ENCODE data around the gene SVBP.

- TF ChIP-seq, protein P1, sequence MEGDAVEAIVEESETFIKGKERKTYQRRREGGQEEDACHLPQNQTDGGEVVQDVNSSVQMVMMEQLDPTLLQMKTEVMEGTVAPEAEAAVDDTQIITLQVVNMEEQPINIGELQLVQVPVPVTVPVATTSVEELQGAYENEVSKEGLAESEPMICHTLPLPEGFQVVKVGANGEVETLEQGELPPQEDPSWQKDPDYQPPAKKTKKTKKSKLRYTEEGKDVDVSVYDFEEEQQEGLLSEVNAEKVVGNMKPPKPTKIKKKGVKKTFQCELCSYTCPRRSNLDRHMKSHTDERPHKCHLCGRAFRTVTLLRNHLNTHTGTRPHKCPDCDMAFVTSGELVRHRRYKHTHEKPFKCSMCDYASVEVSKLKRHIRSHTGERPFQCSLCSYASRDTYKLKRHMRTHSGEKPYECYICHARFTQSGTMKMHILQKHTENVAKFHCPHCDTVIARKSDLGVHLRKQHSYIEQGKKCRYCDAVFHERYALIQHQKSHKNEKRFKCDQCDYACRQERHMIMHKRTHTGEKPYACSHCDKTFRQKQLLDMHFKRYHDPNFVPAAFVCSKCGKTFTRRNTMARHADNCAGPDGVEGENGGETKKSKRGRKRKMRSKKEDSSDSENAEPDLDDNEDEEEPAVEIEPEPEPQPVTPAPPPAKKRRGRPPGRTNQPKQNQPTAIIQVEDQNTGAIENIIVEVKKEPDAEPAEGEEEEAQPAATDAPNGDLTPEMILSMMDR (IDR thresholded peaks at IDR 0.05; ENCODE audit: low read length), result peak; percentile 67
- TF ChIP-seq EZH2 (optimal IDR thresholded peaks at IDR 0.05; ENCODE audit: low read depth, low read length) (no peak), EZH2phosphoT487 (IDR thresholded peaks at IDR 0.05; ENCODE audit: low read length) (no peak)
Measured at GRCh38 chr1:42777852-42778251, 39.3 kb downstream of the SVBP start.

Data from MM.1S (cell line).